Esophagus squamous epithelium (tissue), 4 donors: ENCODE measurements around the gene TXNDC11.

ENCODE experiments used
- CTCF ChIP-seq, 6 experiments: fragments of 450-650 bp in 4 of 6; fragments of 200-600 bp in 2 of 6; sonication (generic) in 2 of 6; IDR thresholded peaks; one replicate each; pipeline ENCODE4 v1.5.1; 2016 to 2019; ENCODE audit warnings: antibody characterized with exemption in 6 of 6, mild to moderate bottlenecking in 4 of 6, moderate library complexity in 4 of 6
- POLR2A ChIP-seq, 4 donors: fragments of 450-650 bp; IDR thresholded peaks; one replicate each; pipeline ENCODE4 v1.6.1; 2017; ENCODE audit warnings: antibody characterized with exemption in 4 of 4, mild to moderate bottlenecking in 4 of 4, moderate library complexity in 3 of 4

- TF ChIP-seq POLR2A (IDR thresholded peaks at IDR 0.05) (no peak), CTCF (IDR thresholded peaks at IDR 0.05) (no peak)
These were observed 8.0 kb downstream of the TXNDC11 start for GRCh38 chr16:11734653-11735043.
